ENCODE results near the gene PRR15. TPM values are rescaled to one million over a fixed set of nuclear protein-coding genes. Genes with fewer than 3 reads are reported as not detected.

PRR15 gene
- total RNA-seq (2014; rRNA removed; shearing (Covaris generic)): 0.15 and 0.21 TPM in 2 replicates

GRCh38 chr7:29563590-29564495 lies at the start of gene PRR15:
Gene PRR15 (plus strand): TSS chr7:29563835. CDS start chr7:29566330, 2,495 bp downstream.

Other genes starting within 250 kb of the PRR15 start
- 0.08 TPM in 1 of 2 replicates, not detected in the other for gene WIPF3, start 242.7 kb downstream of the PRR15 start, total RNA-seq (2014; rRNA removed; shearing (Covaris generic))